Measurements from ENCODE around the gene DTHD1. TPM values are rescaled to one million over a fixed set of nuclear protein-coding genes. Genes with fewer than 3 reads are reported as not detected.

The DTHD1 gene
- total and polyA plus RNA-seq, 4 donors = 0.06 to 0.42 (median 0.07) TPM; not detected in 1

DNA sequence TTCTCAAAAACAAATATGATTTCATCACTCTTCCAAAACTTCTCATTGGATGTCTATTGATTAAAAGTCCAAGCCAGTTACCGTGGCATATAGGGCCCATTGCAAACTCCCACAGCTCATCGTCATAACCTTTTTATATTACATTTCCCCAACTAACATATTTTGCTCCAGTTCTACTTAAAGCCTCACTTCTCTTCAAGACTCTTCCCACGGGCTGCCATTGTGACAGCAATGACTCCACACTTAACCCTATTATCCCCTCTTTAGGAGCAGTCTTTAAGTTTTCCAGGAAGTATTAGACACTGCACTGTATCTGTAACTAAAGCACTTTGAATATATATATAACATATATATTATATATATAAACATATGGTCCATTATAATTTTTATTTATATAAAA, 44.5 kb downstream of the DTHD1 start:
- no peak for TF ChIP-seq FOXA2 (IDR thresholded peaks at IDR 0.05)
- no peak for TF ChIP-seq YY1 (IDR thresholded peaks at IDR 0.05)
- TF ChIP-seq, protein P1, sequence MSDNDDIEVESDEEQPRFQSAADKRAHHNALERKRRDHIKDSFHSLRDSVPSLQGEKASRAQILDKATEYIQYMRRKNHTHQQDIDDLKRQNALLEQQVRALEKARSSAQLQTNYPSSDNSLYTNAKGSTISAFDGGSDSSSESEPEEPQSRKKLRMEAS (IDR thresholded peaks at IDR 0.05) = no peak
- no peak for TF ChIP-seq RAD21 (IDR thresholded peaks at IDR 0.05)
- no peak for TF ChIP-seq HNF4G (IDR thresholded peaks at IDR 0.05)
- TF ChIP-seq, protein P2, sequence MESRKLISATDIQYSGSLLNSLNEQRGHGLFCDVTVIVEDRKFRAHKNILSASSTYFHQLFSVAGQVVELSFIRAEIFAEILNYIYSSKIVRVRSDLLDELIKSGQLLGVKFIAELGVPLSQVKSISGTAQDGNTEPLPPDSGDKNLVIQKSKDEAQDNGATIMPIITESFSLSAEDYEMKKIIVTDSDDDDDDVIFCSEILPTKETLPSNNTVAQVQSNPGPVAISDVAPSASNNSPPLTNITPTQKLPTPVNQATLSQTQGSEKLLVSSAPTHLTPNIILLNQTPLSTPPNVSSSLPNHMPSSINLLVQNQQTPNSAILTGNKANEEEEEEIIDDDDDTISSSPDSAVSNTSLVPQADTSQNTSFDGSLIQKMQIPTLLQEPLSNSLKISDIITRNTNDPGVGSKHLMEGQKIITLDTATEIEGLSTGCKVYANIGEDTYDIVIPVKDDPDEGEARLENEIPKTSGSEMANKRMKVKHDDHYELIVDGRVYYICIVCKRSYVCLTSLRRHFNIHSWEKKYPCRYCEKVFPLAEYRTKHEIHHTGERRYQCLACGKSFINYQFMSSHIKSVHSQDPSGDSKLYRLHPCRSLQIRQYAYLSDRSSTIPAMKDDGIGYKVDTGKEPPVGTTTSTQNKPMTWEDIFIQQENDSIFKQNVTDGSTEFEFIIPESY (IDR thresholded peaks at IDR 0.05) = no peak
- TF ChIP-seq EGR1 (IDR thresholded peaks at IDR 0.05; ENCODE audit: low read depth in 2 of 2) = no peak
- no peak for TF ChIP-seq NR2F2 (IDR thresholded peaks at IDR 0.05)
- no peak for TF ChIP-seq TAF1 (conservative IDR thresholded peaks at IDR 0.05)
- TF ChIP-seq, protein P3, sequence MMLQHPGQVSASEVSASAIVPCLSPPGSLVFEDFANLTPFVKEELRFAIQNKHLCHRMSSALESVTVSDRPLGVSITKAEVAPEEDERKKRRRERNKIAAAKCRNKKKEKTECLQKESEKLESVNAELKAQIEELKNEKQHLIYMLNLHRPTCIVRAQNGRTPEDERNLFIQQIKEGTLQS (IDR thresholded peaks at IDR 0.05) = no peak
- no peak for TF ChIP-seq GABPA (IDR thresholded peaks at IDR 0.05 in 1 of 2, conservative IDR thresholded peaks at IDR 0.05 in 1 of 2)
- no peak for TF ChIP-seq HNF4A (conservative IDR thresholded peaks at IDR 0.05)
- no peak for TF ChIP-seq SP1 (IDR thresholded peaks at IDR 0.05)
- TF ChIP-seq JUND (IDR thresholded peaks at IDR 0.05) = no peak
- TF ChIP-seq, protein P4, sequence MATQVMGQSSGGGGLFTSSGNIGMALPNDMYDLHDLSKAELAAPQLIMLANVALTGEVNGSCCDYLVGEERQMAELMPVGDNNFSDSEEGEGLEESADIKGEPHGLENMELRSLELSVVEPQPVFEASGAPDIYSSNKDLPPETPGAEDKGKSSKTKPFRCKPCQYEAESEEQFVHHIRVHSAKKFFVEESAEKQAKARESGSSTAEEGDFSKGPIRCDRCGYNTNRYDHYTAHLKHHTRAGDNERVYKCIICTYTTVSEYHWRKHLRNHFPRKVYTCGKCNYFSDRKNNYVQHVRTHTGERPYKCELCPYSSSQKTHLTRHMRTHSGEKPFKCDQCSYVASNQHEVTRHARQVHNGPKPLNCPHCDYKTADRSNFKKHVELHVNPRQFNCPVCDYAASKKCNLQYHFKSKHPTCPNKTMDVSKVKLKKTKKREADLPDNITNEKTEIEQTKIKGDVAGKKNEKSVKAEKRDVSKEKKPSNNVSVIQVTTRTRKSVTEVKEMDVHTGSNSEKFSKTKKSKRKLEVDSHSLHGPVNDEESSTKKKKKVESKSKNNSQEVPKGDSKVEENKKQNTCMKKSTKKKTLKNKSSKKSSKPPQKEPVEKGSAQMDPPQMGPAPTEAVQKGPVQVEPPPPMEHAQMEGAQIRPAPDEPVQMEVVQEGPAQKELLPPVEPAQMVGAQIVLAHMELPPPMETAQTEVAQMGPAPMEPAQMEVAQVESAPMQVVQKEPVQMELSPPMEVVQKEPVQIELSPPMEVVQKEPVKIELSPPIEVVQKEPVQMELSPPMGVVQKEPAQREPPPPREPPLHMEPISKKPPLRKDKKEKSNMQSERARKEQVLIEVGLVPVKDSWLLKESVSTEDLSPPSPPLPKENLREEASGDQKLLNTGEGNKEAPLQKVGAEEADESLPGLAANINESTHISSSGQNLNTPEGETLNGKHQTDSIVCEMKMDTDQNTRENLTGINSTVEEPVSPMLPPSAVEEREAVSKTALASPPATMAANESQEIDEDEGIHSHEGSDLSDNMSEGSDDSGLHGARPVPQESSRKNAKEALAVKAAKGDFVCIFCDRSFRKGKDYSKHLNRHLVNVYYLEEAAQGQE (IDR thresholded peaks at IDR 0.05) = no peak
- TF ChIP-seq, protein P5, sequence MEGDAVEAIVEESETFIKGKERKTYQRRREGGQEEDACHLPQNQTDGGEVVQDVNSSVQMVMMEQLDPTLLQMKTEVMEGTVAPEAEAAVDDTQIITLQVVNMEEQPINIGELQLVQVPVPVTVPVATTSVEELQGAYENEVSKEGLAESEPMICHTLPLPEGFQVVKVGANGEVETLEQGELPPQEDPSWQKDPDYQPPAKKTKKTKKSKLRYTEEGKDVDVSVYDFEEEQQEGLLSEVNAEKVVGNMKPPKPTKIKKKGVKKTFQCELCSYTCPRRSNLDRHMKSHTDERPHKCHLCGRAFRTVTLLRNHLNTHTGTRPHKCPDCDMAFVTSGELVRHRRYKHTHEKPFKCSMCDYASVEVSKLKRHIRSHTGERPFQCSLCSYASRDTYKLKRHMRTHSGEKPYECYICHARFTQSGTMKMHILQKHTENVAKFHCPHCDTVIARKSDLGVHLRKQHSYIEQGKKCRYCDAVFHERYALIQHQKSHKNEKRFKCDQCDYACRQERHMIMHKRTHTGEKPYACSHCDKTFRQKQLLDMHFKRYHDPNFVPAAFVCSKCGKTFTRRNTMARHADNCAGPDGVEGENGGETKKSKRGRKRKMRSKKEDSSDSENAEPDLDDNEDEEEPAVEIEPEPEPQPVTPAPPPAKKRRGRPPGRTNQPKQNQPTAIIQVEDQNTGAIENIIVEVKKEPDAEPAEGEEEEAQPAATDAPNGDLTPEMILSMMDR (IDR thresholded peaks at IDR 0.05; ENCODE audit: low read depth, low read length, missing input control) = no peak
- TF ChIP-seq RXRA (IDR thresholded peaks at IDR 0.05) = no peak
- TF ChIP-seq FOXA1 (IDR thresholded peaks at IDR 0.05) = no peak
- 70% methylated on average over 3 of the region's 3 CpGs for WGBS

More for the DNA sequence above, 44.5 kb downstream of the DTHD1 start:
- no peak for DNase-seq (ENCODE audit: low spot score)
- Histone ChIP-seq H3K4me1 (ENCODE audit: control insufficient read depth in 4 of 4, insufficient read depth in 4 of 4, low read length in 3 of 4) (no peaks in the 10 kb centered on the region), H3K27me3 (ENCODE audit: control insufficient read depth in 4 of 4, insufficient read depth in 4 of 4, low read length in 3 of 4) (no peaks in the 10 kb centered on the region), H3K9me3 (ENCODE audit: control insufficient read depth in 4 of 4, low read length in 3 of 4) (no peaks in the 10 kb centered on the region), H3K27ac (ENCODE audit: low read depth in 1 of 2, low read length in 2 of 2) (no peak overlapping the region), H3K4me3 (ENCODE audit: low read depth in 1 of 3, low read length in 3 of 3) (no peak overlapping the region), H3K9ac (ENCODE audit: low read depth in 1 of 2, low read length in 2 of 2) (no peak overlapping the region), H3K36me3 (ENCODE audit: control insufficient read depth in 4 of 4, insufficient read depth in 3 of 4, low read depth in 1 of 4, low read length in 3 of 4) (no peaks in the 10 kb centered on the region)

Measured in liver (tissue), 9 donors.